ENCODE results near the gene CALN1.

The CALN1 gene

DNA sequence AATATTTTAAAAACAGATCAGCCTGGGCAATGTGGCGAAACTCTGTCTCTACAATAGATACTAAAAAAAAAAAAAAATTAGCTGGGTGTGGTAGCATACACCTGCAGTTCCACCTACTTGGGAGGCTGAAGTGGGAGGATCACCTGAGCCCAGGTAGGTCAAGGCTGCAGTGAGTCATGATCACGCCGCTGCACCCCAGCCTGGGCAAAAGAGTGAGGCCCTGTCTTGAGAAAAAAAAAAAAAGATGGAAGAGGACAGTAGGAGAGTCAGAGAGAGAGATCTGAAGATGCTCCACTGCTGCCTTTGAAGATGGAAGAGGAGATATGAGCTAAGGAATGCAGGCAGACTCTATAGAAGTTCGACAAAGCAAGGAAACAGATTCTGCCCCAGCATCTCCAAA lies 181.9 kb downstream of the CALN1 start:
- Histone ChIP-seq H3K4me3 (replicated peaks; ENCODE audit: low read depth, low read length) (no peak overlapping the region), H3K27me3 (replicated peaks; ENCODE audit: control insufficient read depth, insufficient read depth, low read length) (no peaks in the 10 kb centered on the region), H3K36me3 (ENCODE audit: control insufficient read depth, insufficient read depth, low read length) (no peaks in the 10 kb centered on the region)
- DNase-seq (ENCODE audit: extremely low read depth, insufficient read length): no peak
- TF ChIP-seq, protein P1, sequence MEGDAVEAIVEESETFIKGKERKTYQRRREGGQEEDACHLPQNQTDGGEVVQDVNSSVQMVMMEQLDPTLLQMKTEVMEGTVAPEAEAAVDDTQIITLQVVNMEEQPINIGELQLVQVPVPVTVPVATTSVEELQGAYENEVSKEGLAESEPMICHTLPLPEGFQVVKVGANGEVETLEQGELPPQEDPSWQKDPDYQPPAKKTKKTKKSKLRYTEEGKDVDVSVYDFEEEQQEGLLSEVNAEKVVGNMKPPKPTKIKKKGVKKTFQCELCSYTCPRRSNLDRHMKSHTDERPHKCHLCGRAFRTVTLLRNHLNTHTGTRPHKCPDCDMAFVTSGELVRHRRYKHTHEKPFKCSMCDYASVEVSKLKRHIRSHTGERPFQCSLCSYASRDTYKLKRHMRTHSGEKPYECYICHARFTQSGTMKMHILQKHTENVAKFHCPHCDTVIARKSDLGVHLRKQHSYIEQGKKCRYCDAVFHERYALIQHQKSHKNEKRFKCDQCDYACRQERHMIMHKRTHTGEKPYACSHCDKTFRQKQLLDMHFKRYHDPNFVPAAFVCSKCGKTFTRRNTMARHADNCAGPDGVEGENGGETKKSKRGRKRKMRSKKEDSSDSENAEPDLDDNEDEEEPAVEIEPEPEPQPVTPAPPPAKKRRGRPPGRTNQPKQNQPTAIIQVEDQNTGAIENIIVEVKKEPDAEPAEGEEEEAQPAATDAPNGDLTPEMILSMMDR (IDR thresholded peaks at IDR 0.05; ENCODE audit: insufficient read depth, low read length, poor library complexity, severe bottlenecking): no peak

DNA sequence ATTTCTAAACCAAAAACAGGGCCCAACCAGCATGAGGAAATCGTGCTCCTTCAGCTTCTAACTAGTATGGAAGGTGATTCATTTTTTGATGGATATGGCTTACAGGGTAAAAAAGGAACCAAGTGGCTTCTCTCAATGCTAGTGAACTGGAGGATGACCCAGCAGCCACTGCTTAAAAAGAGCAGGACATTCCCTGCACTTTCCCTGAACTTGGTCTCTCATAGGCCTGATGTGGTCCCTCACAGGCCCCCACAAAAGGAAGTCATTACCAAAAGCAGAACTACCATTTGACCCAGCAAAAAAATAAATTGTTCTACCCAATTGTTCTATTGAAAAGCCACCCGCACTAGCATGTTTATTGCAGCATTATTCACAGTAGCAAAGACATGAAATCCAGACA lies 188.8 kb downstream of the CALN1 start:
- TF ChIP-seq, protein P1 (IDR thresholded peaks at IDR 0.05; ENCODE audit: insufficient read depth, low read length, poor library complexity, severe bottlenecking): no peak
- H3K36me3 ChIP-seq (ENCODE audit: control insufficient read depth, insufficient read depth, low read length): no peaks in the 10 kb centered on the region
- no peak overlapping the region for H3K4me3 ChIP-seq (replicated peaks; ENCODE audit: low read depth, low read length)
- no peak for DNase-seq (ENCODE audit: extremely low read depth, insufficient read length)
- H3K27me3 ChIP-seq (replicated peaks; ENCODE audit: control insufficient read depth, insufficient read depth, low read length): no peaks in the 10 kb centered on the region

DNA sequence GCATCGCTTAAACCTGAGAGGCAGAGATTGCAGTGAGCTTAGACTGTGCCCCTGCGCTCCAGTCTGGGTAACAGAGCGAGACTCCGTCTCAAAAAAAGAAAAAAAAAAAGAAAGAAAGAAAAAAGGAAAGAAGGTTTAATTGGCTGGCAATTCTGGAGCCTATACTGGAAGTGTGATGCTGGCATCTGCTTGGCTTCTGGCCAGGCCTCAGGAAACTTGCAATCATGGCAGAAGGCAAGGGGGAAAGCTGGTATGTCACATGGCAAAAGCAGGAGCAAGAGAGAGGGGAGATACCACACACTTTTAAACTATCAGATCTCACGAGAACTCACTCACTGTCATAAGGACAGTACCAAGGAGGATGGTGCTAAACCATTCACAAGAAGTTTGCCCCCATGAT lies 190.0 kb downstream of the CALN1 start:
- H3K27me3 ChIP-seq (replicated peaks; ENCODE audit: control insufficient read depth, insufficient read depth, low read length): no peaks in the 10 kb centered on the region
- TF ChIP-seq, protein P1 (IDR thresholded peaks at IDR 0.05; ENCODE audit: insufficient read depth, low read length, poor library complexity, severe bottlenecking): no peak
- DNase-seq (ENCODE audit: extremely low read depth, insufficient read length): no peak
- no peak overlapping the region for H3K4me3 ChIP-seq (replicated peaks; ENCODE audit: low read depth, low read length)
- no peaks in the 10 kb centered on the region for H3K36me3 ChIP-seq (ENCODE audit: control insufficient read depth, insufficient read depth, low read length)

DNA sequence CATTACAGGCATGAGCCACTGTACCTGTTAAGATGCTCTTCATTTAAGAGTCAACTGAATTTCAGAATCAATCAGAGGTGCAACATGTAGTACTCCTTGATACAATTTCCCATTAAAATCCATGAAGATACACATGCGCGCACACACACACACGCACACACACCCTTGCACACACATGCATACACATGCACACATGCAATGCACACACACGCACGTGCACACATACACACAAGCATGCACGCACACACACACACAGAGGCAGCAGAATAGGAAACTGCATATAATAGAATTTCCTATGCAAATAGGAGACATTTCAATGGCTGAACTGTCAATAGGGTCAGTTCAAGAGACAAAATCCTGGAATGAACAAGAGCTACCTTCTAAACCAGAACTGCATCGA lies 192.6 kb downstream of the CALN1 start:
- TF ChIP-seq, protein P1 (IDR thresholded peaks at IDR 0.05; ENCODE audit: insufficient read depth, low read length, poor library complexity, severe bottlenecking): no peak
- no peak for DNase-seq (ENCODE audit: extremely low read depth, insufficient read length)

DNA sequence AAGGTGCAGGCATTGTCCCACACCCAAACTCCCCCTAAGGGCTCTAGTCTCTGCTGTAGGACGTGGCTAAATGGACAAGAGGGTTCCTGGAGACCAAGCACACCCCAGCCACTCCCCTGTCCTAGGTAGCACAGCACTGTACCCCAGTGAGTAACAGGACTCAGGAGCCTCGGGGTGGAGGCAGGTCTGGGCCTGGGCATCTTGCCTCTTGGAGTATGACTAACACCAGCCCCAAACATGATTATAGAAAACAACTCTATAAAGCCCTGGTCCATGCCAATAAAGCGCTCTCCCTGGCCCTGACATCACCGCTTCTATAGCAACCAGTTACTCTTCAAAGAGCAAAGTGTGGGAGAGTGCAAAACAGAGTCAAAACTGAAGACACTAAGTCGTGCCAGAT lies 195.0 kb downstream of the CALN1 start:
- DNase-seq (ENCODE audit: extremely low read depth, insufficient read length): no peak
- Histone ChIP-seq H3K4me3 (replicated peaks; ENCODE audit: low read depth, low read length) (no peak overlapping the region), H3K36me3 (ENCODE audit: control insufficient read depth, insufficient read depth, low read length) (no peaks in the 10 kb centered on the region), H3K27me3 (replicated peaks; ENCODE audit: control insufficient read depth, insufficient read depth, low read length) (no peaks in the 10 kb centered on the region)
- TF ChIP-seq, protein P1 (IDR thresholded peaks at IDR 0.05; ENCODE audit: insufficient read depth, low read length, poor library complexity, severe bottlenecking): no peak

More for the DNA sequence above, 192.6 kb downstream of the CALN1 start:
- no peak overlapping the region for H3K4me3 ChIP-seq (replicated peaks; ENCODE audit: low read depth, low read length)
- no peaks in the 10 kb centered on the region for H3K27me3 ChIP-seq (replicated peaks; ENCODE audit: control insufficient read depth, insufficient read depth, low read length)
- H3K36me3 ChIP-seq (ENCODE audit: control insufficient read depth, insufficient read depth, low read length): no peaks in the 10 kb centered on the region

DNA sequence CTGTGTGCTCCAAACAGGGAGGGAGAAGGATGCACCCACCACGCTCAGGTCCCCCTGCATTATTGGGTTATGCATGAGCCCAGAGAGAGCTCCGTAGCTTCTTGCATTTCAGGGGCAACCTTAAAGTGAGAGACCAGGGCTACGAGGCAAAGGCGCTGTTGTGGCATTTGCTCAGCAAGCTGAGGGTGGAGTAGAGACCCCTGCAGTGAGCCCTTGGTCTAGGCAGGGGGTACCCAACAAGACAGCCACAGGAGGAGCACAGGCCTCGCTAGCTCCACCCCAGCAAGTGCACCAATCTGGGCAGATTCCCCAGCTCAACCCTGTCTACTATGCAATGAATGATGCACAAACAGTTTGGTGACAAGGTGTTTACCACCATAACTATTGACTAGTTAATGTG lies 198.4 kb downstream of the CALN1 start:
- Histone ChIP-seq H3K4me3 (replicated peaks; ENCODE audit: low read depth, low read length) (no peak overlapping the region), H3K36me3 (ENCODE audit: control insufficient read depth, insufficient read depth, low read length) (no peaks in the 10 kb centered on the region)
- TF ChIP-seq, protein P1 (IDR thresholded peaks at IDR 0.05; ENCODE audit: insufficient read depth, low read length, poor library complexity, severe bottlenecking): no peak

More for the DNA sequence above, 198.4 kb downstream of the CALN1 start:
- H3K27me3 ChIP-seq (replicated peaks; ENCODE audit: control insufficient read depth, insufficient read depth, low read length): no peaks in the 10 kb centered on the region
- DNase-seq (ENCODE audit: extremely low read depth, insufficient read length): no peak

Measured in GM06990 (cell line).